GM18502 (cell line): Measurements from ENCODE around the gene ATN1.
"Not testable (repeated sequence)": the region's sequence is repeated elsewhere in the genome, so short reads cannot be mapped to it uniquely, and the experiment has no call there.

Source experiments
- ATAC-seq: cut with Tn5 transposase; IDR thresholded peaks from one replicate; pipeline ENCODE4 v1.9.1; 2021; ENCODE audit warnings: mild to moderate bottlenecking; ENCODE audit not compliant: unreplicated experiment, poor library complexity

Gene ATN1, protein sequence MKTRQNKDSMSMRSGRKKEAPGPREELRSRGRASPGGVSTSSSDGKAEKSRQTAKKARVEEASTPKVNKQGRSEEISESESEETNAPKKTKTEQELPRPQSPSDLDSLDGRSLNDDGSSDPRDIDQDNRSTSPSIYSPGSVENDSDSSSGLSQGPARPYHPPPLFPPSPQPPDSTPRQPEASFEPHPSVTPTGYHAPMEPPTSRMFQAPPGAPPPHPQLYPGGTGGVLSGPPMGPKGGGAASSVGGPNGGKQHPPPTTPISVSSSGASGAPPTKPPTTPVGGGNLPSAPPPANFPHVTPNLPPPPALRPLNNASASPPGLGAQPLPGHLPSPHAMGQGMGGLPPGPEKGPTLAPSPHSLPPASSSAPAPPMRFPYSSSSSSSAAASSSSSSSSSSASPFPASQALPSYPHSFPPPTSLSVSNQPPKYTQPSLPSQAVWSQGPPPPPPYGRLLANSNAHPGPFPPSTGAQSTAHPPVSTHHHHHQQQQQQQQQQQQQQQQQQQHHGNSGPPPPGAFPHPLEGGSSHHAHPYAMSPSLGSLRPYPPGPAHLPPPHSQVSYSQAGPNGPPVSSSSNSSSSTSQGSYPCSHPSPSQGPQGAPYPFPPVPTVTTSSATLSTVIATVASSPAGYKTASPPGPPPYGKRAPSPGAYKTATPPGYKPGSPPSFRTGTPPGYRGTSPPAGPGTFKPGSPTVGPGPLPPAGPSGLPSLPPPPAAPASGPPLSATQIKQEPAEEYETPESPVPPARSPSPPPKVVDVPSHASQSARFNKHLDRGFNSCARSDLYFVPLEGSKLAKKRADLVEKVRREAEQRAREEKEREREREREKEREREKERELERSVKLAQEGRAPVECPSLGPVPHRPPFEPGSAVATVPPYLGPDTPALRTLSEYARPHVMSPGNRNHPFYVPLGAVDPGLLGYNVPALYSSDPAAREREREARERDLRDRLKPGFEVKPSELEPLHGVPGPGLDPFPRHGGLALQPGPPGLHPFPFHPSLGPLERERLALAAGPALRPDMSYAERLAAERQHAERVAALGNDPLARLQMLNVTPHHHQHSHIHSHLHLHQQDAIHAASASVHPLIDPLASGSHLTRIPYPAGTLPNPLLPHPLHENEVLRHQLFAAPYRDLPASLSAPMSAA (N-terminal part only)

DNA sequence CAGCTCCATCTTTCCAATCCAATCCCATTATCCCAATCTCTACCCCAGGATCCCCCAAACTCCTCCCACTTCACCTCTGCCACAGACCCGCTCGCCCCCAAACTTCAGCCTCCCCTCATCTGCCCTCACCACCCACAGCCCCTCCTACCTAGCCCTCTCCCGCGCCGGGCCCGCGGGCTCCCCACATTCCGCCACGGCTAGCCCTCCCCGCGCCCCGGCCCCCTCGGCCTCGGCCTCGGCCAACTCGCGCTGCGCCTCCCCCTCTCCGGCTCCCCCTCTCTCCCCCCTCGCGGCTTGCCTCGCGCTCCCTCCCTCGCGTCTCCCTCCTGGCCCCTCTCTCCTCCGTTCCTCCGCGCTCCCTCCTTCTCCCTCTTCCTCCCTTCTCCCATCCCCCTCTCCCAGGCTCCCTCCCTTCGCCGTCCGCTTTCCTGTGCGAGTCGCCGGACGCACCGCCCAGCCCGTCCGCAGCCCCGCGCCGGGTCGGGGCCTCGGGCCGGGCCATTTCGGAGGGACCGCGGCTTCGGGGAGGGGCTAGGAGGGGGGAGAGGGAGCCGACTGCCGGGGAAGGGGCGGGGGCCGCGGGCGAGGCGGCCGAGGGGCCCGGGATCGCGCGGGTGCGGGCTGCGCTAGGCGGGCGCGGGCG lies at the start of gene ATN1:
TSS of gene ATN1 (plus strand) at position 581 of the 643 bp plus-strand sequence. CDS start 6,043 bp downstream, outside the sequence.
- no peak for ATAC-seq

DNA sequence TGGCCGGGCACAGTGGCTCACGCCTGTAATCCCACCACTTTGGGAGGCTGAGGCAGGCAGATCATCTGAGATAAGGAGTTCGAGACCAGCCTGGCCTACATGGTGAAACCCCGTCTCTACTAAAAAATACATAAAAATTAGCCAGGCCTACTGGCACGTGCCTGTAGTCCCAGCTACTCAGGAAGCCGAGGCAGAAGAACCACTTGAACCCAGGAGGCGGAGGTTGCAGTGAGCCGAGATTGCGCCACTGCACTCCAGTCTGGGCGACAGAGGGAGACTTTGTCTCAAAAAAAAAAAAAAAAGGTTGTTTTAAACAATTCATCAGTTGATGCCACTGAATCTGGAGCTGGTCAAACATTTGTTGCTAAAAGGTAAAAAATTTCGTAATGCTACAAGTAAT lies 47.9 kb upstream of the ATN1 start:
- ATAC-seq, result not testable (repeated sequence)

DNA sequence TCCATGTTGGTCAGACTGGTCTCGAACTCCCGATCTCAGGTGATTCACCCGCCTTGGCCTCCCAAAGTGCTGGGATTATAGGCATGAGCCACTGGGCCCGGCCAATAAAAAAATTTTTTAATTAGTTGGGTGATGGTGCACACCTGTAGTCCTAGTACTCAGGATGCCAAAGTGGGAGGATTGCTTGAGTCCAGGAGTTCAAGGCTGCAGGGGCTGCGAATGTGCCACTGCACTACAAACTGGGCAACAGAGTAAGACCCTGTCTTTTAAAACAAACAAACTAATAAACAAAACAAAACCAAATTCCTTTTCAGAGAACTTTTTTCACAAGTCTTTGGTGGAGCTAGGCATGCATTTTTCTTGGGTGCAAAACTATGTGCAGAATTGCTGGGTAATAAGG lies 44.5 kb upstream of the ATN1 start:
- no peak for ATAC-seq

DNA sequence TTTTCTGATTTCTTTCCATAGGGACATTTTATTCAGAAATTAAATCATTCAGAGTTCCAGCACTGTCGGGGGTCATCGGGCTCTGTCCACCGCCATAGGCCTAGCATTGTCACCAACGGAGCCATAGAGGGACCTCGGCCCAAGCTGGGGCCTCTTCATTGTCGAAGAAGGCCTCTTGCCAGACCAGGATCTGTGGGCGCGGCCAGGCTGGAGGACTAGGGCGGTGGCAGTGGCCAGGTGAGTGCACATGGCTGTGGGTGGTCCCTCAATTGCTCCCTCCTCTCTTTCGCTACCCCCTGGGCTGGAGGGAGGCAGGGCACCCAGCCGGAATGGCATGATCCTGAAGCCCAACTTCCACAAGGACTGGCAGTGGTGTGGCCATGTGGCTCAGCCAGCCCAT lies 44.1 kb upstream of the ATN1 start:
- no peak for ATAC-seq

DNA sequence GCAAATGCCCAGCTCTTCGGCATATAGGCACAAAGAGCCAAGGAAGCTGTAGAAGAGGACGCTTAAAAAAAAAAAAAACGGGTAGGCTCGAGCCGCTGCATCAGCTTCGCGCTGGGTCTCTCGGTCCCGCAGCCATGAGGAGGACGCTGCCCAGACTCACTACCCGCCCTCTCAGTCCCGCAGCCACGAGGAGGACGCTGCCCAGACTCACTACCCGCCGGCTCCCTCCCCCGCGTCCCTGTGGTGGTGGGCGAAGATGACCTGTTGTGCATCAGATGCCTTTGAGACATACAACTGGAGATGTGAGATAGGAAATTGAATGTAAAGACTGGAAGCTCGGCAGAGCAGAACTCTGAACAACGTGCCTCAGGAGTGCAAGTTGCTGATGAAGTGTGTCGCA lies 43.2 kb upstream of the ATN1 start:
- no peak for ATAC-seq

DNA sequence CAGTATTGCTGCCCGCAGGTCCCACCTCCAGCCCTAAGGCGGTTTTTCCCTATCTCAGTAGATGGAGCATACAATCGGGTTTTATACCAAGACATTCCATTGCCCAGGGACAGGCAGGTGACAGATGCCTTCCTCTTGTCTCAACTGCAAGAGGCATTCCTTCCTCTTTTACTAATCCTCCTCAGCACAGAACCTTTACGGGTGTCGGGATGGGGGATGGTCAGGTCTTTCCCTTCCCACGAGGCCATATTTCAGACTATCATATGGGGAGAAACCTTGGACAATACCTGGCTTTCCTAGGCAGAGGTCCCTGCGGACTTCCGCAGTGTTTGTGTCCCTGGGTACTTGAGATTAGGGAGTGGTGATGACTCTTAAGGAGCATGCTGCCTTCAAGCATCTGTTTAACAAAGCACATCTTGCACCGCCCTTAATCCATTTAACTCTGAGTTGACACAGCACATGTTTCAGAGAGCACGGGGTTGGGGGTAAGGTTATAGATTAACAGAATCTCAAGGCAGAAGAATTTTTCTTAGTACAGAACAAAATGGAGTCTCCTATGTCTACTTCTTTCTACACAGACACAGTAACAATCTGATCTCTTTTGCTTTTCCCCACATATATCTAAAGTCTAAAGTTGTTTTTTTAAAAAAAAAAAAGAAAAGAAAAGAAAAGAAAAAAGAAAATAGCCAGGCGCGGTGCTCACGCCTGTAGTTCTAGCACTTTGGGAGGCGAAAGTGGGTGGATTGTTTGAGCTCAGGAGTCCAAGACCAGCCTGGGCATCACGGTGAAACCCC lies 41.4 kb upstream of the ATN1 start:
- ATAC-seq, result not testable (repeated sequence)

DNA sequence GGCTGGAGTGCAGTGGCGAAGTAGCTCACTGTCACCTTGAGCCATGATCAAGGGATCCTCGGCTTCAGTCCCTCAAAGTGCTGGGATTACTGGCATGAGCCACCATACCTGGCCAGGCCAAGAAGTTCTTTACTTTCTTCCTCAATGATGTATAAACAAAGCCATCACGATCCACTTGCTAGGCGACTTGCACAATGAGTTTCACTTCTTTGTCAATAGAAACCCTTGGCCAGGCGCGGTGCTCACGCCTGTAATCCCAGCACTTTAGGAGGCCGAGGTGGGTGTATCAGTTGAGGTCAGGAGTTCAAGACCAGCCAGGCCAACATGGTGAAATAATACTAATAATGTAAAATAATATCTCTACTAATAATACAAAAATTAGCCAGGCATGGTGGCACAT lies 40.3 kb upstream of the ATN1 start:
- ATAC-seq, result no peak

- ATAC-seq, result no peak
Measured at GRCh38 chr12:6888360-6888759, 39.4 kb upstream of the ATN1 start.

GRCh38 chr12:6888794-6889193 lies 39.0 kb upstream of the ATN1 start:
- ATAC-seq, result not testable (repeated sequence)

GRCh38 chr12:6889775-6890573 lies 37.8 kb upstream of the ATN1 start:
- ATAC-seq, result not testable (repeated sequence)

GRCh38 chr12:6890789-6891645 lies 36.7 kb upstream of the ATN1 start:
- peak; percentile 92 for ATAC-seq

- no peak for ATAC-seq
Measured at GRCh38 chr12:6891646-6892001, 36.1 kb upstream of the ATN1 start.

GRCh38 chr12:6892683-6893082 lies 35.1 kb upstream of the ATN1 start:
- ATAC-seq, result not testable (repeated sequence)

GRCh38 chr12:6894321-6894720 lies 33.4 kb upstream of the ATN1 start:
- ATAC-seq, result no peak

GRCh38 chr12:6896846-6897435 lies 30.8 kb upstream of the ATN1 start:
- ATAC-seq, result no peak

- ATAC-seq, result no peak
Measured at GRCh38 chr12:6899427-6899826, 28.3 kb upstream of the ATN1 start.

- no peak for ATAC-seq
Measured at GRCh38 chr12:6899837-6900519, 27.8 kb upstream of the ATN1 start.
